HepG2 (cell line): Measurements from ENCODE around the gene NFXL1. TPM values are rescaled to one million over a fixed set of nuclear protein-coding genes. Genes with fewer than 3 reads are reported as not detected.
A peak's percentile ranks its signal among the peaks of the same experiment; 100 is the strongest.

Experiments used
- CENPT ChIP-seq: sonication (generic); formaldehyde crosslinking; IDR thresholded peaks from 2 replicates; pipeline ENCODE4 v1.8.0; 2022; ENCODE audit warnings: low read depth, mild to moderate bottlenecking, moderate library complexity, missing genetic modification reagents
- EHMT2 ChIP-seq: fragments of 200-600 bp; sonication (generic); IDR thresholded peaks from 2 replicates; pipeline ENCODE4 v1.7.0; 2017; ENCODE audit warnings: antibody characterized with exemption, low read depth, low read length, borderline replicate concordance
- FLYWCH1 ChIP-seq: sonication (generic); formaldehyde crosslinking; IDR thresholded peaks from 2 replicates; pipeline ENCODE4 v1.8.1; 2023; ENCODE audit warnings: mild to moderate bottlenecking, missing genetic modification reagents
- FOXO1 ChIP-seq: sonication (generic); formaldehyde crosslinking; IDR thresholded peaks from 2 replicates; pipeline ENCODE4 v1.4.0; 2020; ENCODE audit warnings: missing genetic modification reagents
- HMGXB4 ChIP-seq, 2 experiments: sonication (generic) in 1 of 2; formaldehyde crosslinking in 1 of 2; IDR thresholded peaks; 2 replicates each; pipeline versions ENCODE4 v1.4.0 to v1.6.1; 2018 to 2020; ENCODE audit warnings: missing genetic modification reagents in 2 of 2, borderline replicate concordance in 1 of 2, low read depth in 1 of 2, mild to moderate bottlenecking in 1 of 2, missing biosample characterization in 1 of 2
- MED13 ChIP-seq: sonication (generic); formaldehyde crosslinking; IDR thresholded peaks from 2 replicates; pipeline ENCODE4 v1.5.0; 2020; ENCODE audit warnings: missing genetic modification reagents
- PRDM15 ChIP-seq: sonication (generic); formaldehyde crosslinking; IDR thresholded peaks from 2 replicates; pipeline ENCODE4 v1.4.0; 2020; ENCODE audit warnings: missing genetic modification reagents
- RFXAP ChIP-seq: sonication (generic); formaldehyde crosslinking; IDR thresholded peaks from 2 replicates; pipeline ENCODE4 v1.4.0; 2020; ENCODE audit warnings: missing genetic modification reagents, borderline replicate concordance
- SOX13 ChIP-seq, 3 experiments: fragments of 450-650 bp in 1 of 3; sonication (generic) in 1 of 3; formaldehyde crosslinking in 1 of 3; IDR thresholded peaks in 2 of 3; conservative IDR thresholded peaks in 1 of 3; 2 replicates each; pipeline versions ENCODE4 v1.5.0 to v1.6.1; 2016 to 2020; ENCODE audit warnings: antibody characterized with exemption in 1 of 3, mild to moderate bottlenecking in 1 of 3, missing compliant biosample characterization in 1 of 3, missing genetic modification reagents in 1 of 3, moderate library complexity in 1 of 3
- STAT6 ChIP-seq: sonication (generic); formaldehyde crosslinking; IDR thresholded peaks from 2 replicates; pipeline ENCODE4 v1.4.0; 2020; ENCODE audit warnings: missing genetic modification reagents, mild to moderate bottlenecking, borderline replicate concordance
- TBP ChIP-seq: sonication (generic); formaldehyde crosslinking; IDR thresholded peaks from 2 replicates; pipeline ENCODE4 v1.5.0; 2020; ENCODE audit warnings: missing genetic modification reagents
- ZBTB39 ChIP-seq: sonication (generic); formaldehyde crosslinking; IDR thresholded peaks from 2 replicates; pipeline ENCODE4 v1.5.0; 2020; ENCODE audit warnings: missing genetic modification reagents
- ZMYM4 ChIP-seq: sonication (generic); formaldehyde crosslinking; IDR thresholded peaks from 2 replicates; pipeline ENCODE4 v1.8.1; 2023; ENCODE audit warnings: mild to moderate bottlenecking, missing genetic modification reagents
- ZNF576 ChIP-seq: sonication (generic); formaldehyde crosslinking; IDR thresholded peaks from 2 replicates; pipeline ENCODE4 v1.4.0; 2020; ENCODE audit warnings: mild to moderate bottlenecking, missing genetic modification reagents
- ZNF790 ChIP-seq: sonication (generic); formaldehyde crosslinking; IDR thresholded peaks from 2 replicates; pipeline ENCODE4 v1.8.0; 2022; ENCODE audit warnings: missing genetic modification reagents, mild to moderate bottlenecking, borderline replicate concordance
- ZNF839 ChIP-seq: sonication (generic); formaldehyde crosslinking; IDR thresholded peaks from 2 replicates; pipeline ENCODE4 v1.4.0; 2020; ENCODE audit warnings: missing genetic modification reagents, mild to moderate bottlenecking, borderline replicate concordance
- ZSCAN21 ChIP-seq: sonication (generic); formaldehyde crosslinking; IDR thresholded peaks from 2 replicates; pipeline ENCODE4 v1.8.0; 2022; ENCODE audit warnings: mild to moderate bottlenecking, missing genetic modification reagents, moderate library complexity, borderline replicate concordance
- ZSCAN29 ChIP-seq: sonication (generic); formaldehyde crosslinking; conservative IDR thresholded peaks from 2 replicates; pipeline ENCODE4 v1.4.0; 2020; ENCODE audit warnings: mild to moderate bottlenecking, missing genetic modification reagents
- polyA plus RNA-seq, 8 experiments: library from polyadenylated mRNA; depleted of rRNA in 3 of 8; stranded (reverse) in 7 of 8; unstranded in 1 of 8; fragments of >200 nt; fragmentation: Illumina TruSeq in 4 of 8; extraction: Trizol in 4 of 8; gene quantifications; 2 replicates each; pipeline versions ENCODE4 v1.2.1 to v1.2.3, GENCODE V29; 2011 to 2016; ENCODE audit warnings: low read depth in 4 of 8, missing spikeins in 1 of 8, mixed read lengths in 1 of 8; ENCODE audit not compliant: insufficient read depth in 1 of 8
- total RNA-seq, 5 experiments: library from RNA; depleted of rRNA; stranded (reverse); fragments of >200 nt; fragmentation: Illumina TruSeq; extraction: Trizol; gene quantifications; 2 replicates each; pipeline ENCODE4 v1.2.3, GENCODE V29; 2016; ENCODE audit warnings: low read depth in 1 of 5

Gene NFXL1
- total and polyA plus RNA-seq, 2 of the 13 experiments (the other 11 are each of a cell fraction or from before 2014, with no cell fraction given) = 12.0 to 18.6 TPM

- no peak for TF ChIP-seq ZBTB39
- TF ChIP-seq HMGXB4 (CRISPR knock-in tag; IDR thresholded peaks at IDR 0.05; ENCODE audit: borderline replicate concordance in 1 of 2, low read depth in 1 of 2) = 0 out of 4 replicates have a peak, but pooled peaks have one; percentile 18 to 49
- no peak for TF ChIP-seq CENPT (CRISPR knock-in tag)
- 0 out of 2 replicates have a peak, but pooled peaks have one; percentile 31 for TF ChIP-seq MED13 (CRISPR knock-in tag)
- no peak for TF ChIP-seq ZNF839 (CRISPR knock-in tag)
- TF ChIP-seq PRDM15 = peak; percentile 42; the same call in 1 of the 2 replicates
- TF ChIP-seq ZMYM4 = no peak; the same call in 1 of the 2 replicates
- no peak for TF ChIP-seq FLYWCH1 (CRISPR knock-in tag)
- no peak for TF ChIP-seq ZNF790 (CRISPR knock-in tag)
- TF ChIP-seq SOX13 (IDR thresholded peaks at IDR 0.05) = no peak
- no peak for TF ChIP-seq SOX13 (CRISPR knock-in tag; conservative IDR thresholded peaks at IDR 0.05 in 1 of 2, IDR thresholded peaks at IDR 0.05 in 1 of 2)
- no peak for TF ChIP-seq ZSCAN29 (CRISPR knock-in tag)
- no peak for TF ChIP-seq ZSCAN21
- no peak for TF ChIP-seq TBP (CRISPR knock-in tag)
- no peak for TF ChIP-seq RFXAP
- TF ChIP-seq STAT6 (CRISPR knock-in tag) = no peak
- no peak for TF ChIP-seq ZNF576
- TF ChIP-seq FOXO1 (CRISPR knock-in tag) = no peak
- TF ChIP-seq EHMT2 = no peak
These were observed 77.7 kb downstream of the NFXL1 start (continued) for GRCh38 chr4:47836641-47837093.
